C4-2B (cell line): ENCODE data around the gene BRD7.
"Not testable (repeated sequence)": the region's sequence is repeated elsewhere in the genome, so short reads cannot be mapped to it uniquely, and the experiment has no call there.

ENCODE experiments used
- H3K27ac ChIP-seq: fragments of 450-650 bp; 2 replicates; pipeline ENCODE4 v1.5.1; 2017
- CTCF ChIP-seq: fragments of 450-650 bp; conservative IDR thresholded peaks from 2 replicates; pipeline ENCODE4 v1.5.1; 2017; ENCODE audit warnings: mild to moderate bottlenecking
- ZFX ChIP-seq: fragments of 450-650 bp; IDR thresholded peaks from 2 replicates; pipeline ENCODE4 v1.6.1; 2017

Gene BRD7

GRCh38 chr16:50354629-50355456 lies 13.9 kb downstream of the BRD7 start:
- TF ChIP-seq CTCF (peak; percentile 82), ZFX (no peak)
- no peak overlapping the region for H3K27ac ChIP-seq

GRCh38 chr16:50354082-50354481 lies 14.7 kb downstream of the BRD7 start:
- TF ChIP-seq CTCF (no peak), ZFX (no peak)
- no peak overlapping the region for H3K27ac ChIP-seq

GRCh38 chr16:50351952-50352351 lies 16.8 kb downstream of the BRD7 start:
- H3K27ac ChIP-seq, result no peak overlapping the region

GRCh38 chr16:50351116-50351515 lies 17.7 kb downstream of the BRD7 start:
- H3K27ac ChIP-seq, result no peak overlapping the region
- TF ChIP-seq CTCF (no peak), ZFX (no peak)

More at GRCh38 chr16:50351952-50352351, 16.8 kb downstream of the BRD7 start:
- TF ChIP-seq ZFX, result no peak
- no peak for TF ChIP-seq CTCF

- H3K27ac ChIP-seq, result not testable (repeated sequence)
Measured at GRCh38 chr16:50345210-50345609, 23.6 kb downstream of the BRD7 start.

GRCh38 chr16:50343566-50343965 lies 25.2 kb downstream of the BRD7 start:
- H3K27ac ChIP-seq, result not testable (repeated sequence)

GRCh38 chr16:50340578-50340977 lies 28.2 kb downstream of the BRD7 start:
- TF ChIP-seq ZFX, result no peak
- no peak for TF ChIP-seq CTCF
- no peak overlapping the region for H3K27ac ChIP-seq

GRCh38 chr16:50338371-50339231 lies 30.2 kb downstream of the BRD7 start:
- no peak overlapping the region for H3K27ac ChIP-seq
- TF ChIP-seq ZFX, result no peak
